HAP-1 (cell line): ENCODE data around the gene NDEL1.
"Not testable (repeated sequence)": the region's sequence is repeated elsewhere in the genome, so short reads cannot be mapped to it uniquely, and the experiment has no call there.

Source experiments
- DNase-seq, 2 experiments: peaks; one replicate each; pipeline ENCODE4 v3.0.0-alpha.2; 2016 to 2020; ENCODE audit warnings: low spot score in 2 of 2
- H3K27me3 ChIP-seq: fragments of 250-450 bp; sonication (Bioruptor Pico); 2 replicates; pipeline ENCODE4 v1.5.1; 2020; ENCODE audit warnings: low read depth, mild to moderate bottlenecking, moderate library complexity
- H3K36me3 ChIP-seq: fragments of 250-450 bp; sonication (Bioruptor Pico); replicated peaks from 2 replicates; pipeline ENCODE4 v1.5.1; 2020; ENCODE audit warnings: mild to moderate bottlenecking
- H3K4me1 ChIP-seq: fragments of 250-450 bp; sonication (Bioruptor Pico); 2 replicates; pipeline ENCODE4 v1.5.1; 2020; ENCODE audit warnings: mild to moderate bottlenecking
- H3K4me3 ChIP-seq: fragments of 250-450 bp; sonication (Bioruptor Pico); 2 replicates; pipeline ENCODE4 v1.5.1; 2020; ENCODE audit warnings: mild to moderate bottlenecking, moderate library complexity
- H3K9me3 ChIP-seq: fragments of 250-450 bp; sonication (Bioruptor Pico); 2 replicates; pipeline ENCODE4 v1.5.1; 2020; ENCODE audit warnings: mild to moderate bottlenecking, moderate library complexity
- in situ Hi-C: fragments of 300-500 bp; cut with MboI; formaldehyde crosslinking; loops from 3 replicates; pipeline ENCODE4 v1.14.3; 2020; ENCODE audit warnings: low sequenced_read_pairs, inconsistent platforms, mixed read lengths

Gene NDEL1, protein sequence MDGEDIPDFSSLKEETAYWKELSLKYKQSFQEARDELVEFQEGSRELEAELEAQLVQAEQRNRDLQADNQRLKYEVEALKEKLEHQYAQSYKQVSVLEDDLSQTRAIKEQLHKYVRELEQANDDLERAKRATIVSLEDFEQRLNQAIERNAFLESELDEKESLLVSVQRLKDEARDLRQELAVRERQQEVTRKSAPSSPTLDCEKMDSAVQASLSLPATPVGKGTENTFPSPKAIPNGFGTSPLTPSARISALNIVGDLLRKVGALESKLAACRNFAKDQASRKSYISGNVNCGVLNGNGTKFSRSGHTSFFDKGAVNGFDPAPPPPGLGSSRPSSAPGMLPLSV

DNA sequence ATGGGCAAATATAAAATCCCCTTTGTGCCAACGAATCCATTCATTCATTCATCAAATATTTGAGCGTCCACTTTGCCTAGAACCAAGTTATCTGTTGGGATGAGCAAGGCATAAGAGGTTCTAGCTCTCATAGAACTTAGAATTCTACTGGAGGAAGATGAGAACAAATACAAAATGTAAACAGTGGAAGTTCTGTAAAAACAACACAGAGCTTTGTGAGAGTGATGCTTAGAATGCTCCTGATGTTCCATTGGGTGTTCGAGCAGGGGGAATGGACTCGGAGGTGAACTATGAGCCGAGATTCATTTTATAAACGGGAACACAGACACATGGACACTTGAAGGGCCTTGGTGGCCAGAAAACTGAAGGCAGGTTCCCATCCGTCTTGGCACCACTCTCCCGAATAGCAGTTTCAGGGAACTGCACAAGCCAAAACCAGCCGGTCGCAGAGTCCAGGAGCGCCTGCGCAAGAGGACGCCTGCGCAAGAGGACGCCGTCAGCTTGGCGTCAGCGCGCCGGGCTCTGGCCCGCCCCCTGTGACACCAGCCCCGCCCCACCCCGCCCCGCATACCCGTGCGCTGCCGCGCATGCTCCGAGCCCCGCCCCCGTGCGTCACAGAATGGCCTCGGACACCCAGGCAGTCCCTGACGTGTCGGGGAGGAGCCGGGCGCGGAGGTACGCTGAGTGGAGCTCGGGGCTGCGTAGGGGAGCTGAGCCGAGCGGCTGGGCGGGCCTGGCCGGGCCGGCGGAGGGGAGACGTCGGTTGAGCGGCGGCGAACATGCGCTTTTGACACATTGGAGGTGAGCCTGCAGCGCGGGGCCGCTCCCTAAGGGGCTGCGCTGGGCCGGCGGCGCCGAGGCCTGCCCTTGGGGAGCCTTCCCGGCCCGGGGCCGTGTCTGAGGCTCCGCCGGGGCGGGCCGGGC lies at the start of gene NDEL1:
Gene NDEL1, plus strand, starts transcription at position 640 of the 924 bp plus-strand sequence. CDS start 8,388 bp downstream, outside the sequence.
- Histone ChIP-seq H3K36me3 (no peaks in the 10 kb centered on the region; the same call in 1 of the 2 replicates), H3K4me1 (peaks cover 6% of the 10 kb centered on the region), H3K27me3 (no peaks in the 10 kb centered on the region), H3K4me3 (peak within 1 kb of the TSS; percentile 84), H3K9me3 (no peaks in the 10 kb centered on the region)
- peak; percentile 94 to 100 for DNase-seq
- in situ Hi-C loops = no loop called here

DNA sequence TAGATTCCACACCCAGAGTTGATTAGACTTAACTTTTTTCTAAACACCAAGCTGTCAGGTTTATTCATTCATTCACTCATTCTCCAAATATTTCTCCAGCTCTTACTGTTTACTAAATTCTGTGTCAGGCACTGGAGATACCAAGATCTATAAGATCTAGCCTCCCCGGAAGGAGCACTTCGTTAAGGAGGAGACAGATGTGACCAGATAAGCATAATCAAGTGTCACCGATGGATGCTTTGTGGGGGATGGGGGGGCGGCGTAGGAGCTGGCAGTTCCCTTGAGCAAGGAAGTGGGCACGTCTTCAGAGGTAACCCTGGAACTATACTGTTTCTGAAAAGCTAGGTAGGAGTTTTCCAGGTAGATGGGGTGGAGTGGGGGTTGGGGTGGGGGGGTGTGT lies 48.8 kb upstream of the NDEL1 start:
- in situ Hi-C loops = loop anchor here (10.0 kb wide), 1 partner anchor 358 kb away; the partner anchor contains the start of gene CCDC42
- H3K4me1 ChIP-seq = peaks cover 6% of the 10 kb centered on the region
- no peak overlapping the region for H3K4me3 ChIP-seq
- no peaks in the 10 kb centered on the region; the same call in 1 of the 2 replicates for H3K27me3 ChIP-seq
- peaks cover 8% of the 10 kb centered on the region for H3K36me3 ChIP-seq
- no peak for DNase-seq
- H3K9me3 ChIP-seq = no peaks in the 10 kb centered on the region

DNA sequence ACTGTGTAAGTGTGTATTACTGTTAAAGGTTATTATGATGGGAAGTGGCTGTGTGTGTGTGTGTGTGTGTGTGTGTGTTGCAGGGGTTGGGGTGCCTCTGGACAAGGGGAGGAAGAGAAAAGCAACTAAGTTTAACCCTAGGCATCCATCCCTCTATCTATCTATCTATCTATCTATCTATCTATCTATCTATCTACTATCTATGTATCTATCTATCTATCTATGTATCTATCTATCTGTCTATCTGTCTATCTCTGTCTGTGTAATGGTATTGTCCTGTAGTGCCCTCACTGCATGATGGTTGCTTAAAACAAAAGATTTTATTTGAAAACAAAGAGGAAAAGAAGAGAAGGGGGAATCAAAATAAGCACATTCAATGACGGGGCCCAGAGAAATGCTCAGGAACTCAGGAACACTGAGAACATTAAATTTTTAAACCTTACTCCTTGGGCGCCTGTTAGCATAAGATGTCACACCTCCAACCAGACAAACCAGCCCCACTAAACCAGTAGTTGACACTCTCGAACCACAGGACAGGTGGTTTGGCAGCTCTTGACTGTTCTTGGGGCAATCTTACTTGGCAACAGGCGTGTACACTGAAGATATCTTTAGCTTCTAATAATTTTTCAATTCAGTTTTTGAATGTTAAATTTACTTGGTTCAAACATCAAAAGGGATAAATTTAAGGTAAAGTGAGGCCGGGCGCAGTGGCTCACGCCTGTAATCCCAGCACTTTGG lies 47.6 kb upstream of the NDEL1 start:
- in situ Hi-C loops = loop anchor here (10.0 kb wide), 1 partner anchor 357 kb away; the partner anchor contains the start of gene CCDC42
- Histone ChIP-seq H3K9me3 (no peaks in the 10 kb centered on the region), H3K4me3 (no peak overlapping the region), H3K27me3 (no peaks in the 10 kb centered on the region; the same call in 1 of the 2 replicates), H3K36me3 (no peaks in the 10 kb centered on the region), H3K4me1 (peaks cover 5% of the 10 kb centered on the region; the same call in 1 of the 2 replicates)
- no peak for DNase-seq

DNA sequence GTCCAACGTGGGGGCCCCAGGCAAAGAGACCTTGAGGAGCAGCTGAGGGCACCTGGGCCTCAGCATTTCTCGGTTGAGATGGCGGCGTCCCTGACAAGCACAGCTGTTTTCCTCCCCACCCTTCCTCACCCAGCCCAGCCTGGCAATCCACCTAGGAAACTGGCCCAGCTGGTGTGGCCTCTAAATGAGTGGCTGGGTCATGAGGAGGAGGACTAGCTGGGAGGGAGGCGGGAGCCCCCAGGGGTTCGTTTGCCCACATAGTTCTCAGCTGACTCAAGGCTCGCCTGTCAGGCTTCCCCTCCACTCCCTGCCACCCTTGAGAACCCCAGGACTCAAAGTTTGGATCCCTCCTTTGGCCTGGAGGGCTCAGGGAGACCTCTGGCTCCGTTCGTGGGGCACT lies 44.0 kb upstream of the NDEL1 start:
- H3K4me1 ChIP-seq = no peaks in the 10 kb centered on the region
- H3K36me3 ChIP-seq = no peaks in the 10 kb centered on the region
- no peaks in the 10 kb centered on the region for H3K9me3 ChIP-seq
- in situ Hi-C loops = no loop called here
- DNase-seq = no peak
- peaks cover 16% of the 10 kb centered on the region for H3K27me3 ChIP-seq
- no peak overlapping the region for H3K4me3 ChIP-seq

DNA sequence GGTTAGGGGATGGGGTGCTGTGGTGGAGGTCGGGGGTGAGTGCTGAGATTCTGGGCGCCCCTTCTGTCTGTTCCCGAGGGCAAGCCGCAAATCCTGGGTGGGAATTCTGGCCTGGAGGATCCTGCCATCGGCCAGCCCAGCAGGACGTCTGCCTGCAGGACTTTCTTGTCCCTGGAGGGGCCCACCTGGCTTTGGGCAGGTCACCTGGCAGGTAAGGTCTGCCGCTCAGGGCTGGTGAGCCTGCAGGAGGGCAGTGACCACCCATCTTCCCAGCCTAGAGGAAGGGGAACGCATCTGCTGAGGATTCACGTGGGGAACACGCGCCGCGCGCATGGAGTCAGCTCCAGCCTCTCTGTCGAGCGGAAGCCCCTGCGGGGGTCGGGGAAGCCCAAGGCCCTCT lies 43.4 kb upstream of the NDEL1 start:
- Histone ChIP-seq H3K9me3 (no peaks in the 10 kb centered on the region), H3K4me1 (no peaks in the 10 kb centered on the region), H3K36me3 (no peaks in the 10 kb centered on the region), H3K4me3 (no peak overlapping the region), H3K27me3 (peaks cover 17% of the 10 kb centered on the region)
- DNase-seq = no peak
- in situ Hi-C loops = no loop called here

DNA sequence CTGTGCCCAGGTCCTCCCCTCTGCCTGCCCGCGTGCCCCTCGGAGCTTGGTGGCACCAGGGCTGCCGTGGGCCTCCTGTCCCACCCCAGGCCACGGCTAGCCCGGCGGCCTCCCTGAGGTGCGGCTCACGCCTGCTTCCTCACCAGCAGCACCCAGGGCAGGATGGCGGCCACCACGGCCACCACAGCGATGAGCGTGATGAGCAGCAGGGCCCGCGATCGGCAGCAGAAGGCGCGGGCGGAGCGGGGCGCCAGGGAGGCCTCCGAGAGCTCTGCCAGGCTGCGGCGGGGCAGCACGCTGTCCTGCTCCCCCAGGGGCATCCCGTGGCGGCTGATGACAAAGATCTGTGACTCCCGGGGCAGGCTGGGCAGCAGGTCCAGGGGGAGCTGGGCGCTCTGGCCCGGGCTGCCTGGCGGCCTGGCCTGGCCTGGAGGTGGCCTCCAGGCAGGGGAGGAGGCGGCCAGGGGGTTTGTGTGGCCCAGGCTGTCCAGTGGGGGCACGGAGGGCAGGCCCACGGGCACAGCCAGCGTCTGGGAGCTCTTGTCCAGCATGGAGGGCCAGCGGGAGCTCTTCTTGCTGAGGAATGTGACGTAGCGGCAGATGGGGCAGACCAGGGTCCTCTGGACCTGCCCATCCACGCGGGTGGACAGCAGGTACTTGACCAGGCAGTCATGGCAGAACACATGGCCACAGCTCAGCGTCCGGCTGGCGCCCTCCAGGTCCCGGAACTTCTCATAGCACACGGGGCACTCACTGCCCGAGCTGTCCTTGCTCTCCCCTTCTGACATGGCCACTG lies 42.8 kb upstream of the NDEL1 start:
- in situ Hi-C loops = no loop called here
- Histone ChIP-seq H3K4me1 (no peaks in the 10 kb centered on the region), H3K27me3 (peaks cover 23% of the 10 kb centered on the region), H3K4me3 (no peak overlapping the region), H3K9me3 (no peaks in the 10 kb centered on the region), H3K36me3 (no peaks in the 10 kb centered on the region)
- DNase-seq = no peak

DNA sequence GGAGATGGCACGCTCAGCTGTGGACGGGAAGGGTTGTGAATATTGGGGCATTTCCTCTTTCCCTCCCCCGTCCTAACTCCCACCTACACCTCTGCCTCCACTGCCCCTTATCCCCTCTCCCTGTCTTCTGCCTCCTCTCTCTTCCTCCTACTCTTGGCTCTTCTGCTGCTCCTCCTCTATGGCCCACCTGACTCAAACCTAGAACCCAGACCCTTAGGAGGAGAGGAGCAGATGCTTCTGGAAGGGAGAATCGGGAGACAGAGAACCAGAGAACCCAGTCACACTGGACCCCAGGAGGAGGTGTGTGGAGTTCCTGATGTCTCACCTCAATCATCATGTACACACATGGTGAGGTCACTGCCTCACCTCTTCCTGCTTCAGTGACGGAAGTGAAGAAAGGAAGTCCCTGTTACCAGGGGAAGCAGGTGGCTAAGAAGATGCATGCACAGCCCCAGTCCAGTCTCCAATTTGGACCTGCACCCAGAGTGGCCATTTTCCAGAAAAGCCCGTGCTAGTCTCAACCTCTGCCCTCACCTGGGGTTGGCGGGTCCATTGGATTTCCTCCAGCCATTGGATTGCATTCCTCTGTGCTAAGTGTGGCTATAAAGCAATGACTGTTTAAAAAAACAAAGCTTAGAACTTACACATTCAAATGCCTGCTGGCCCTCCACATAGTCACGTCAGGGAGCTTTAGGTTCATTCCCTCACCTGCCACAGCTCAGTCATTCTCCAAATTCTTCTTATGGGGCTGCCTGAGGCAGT lies 42.0 kb upstream of the NDEL1 start:
- Histone ChIP-seq H3K4me1 (no peaks in the 10 kb centered on the region), H3K27me3 (peaks cover 30% of the 10 kb centered on the region), H3K36me3 (no peaks in the 10 kb centered on the region), H3K9me3 (no peaks in the 10 kb centered on the region), H3K4me3 (no peak overlapping the region)
- in situ Hi-C loops = no loop called here
- no peak for DNase-seq

DNA sequence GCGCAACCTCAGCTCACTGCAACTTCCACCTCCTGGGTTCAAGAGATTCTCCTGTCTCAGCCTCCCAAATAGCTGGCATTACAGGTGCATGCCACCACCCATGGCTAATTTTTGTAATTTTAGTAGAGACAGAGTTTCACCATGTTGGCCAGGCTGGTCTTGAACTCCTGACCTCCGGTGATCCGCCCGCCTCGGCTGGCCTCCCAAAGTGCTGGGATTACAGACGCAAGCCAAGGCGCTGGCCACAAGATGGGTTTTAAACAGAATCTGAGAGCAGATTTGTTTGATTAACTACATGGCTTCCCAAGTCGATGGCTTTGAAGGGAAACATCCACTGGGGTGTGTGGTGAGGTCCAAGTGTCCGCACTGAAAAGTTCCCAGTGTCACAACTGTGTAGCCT lies 41.2 kb upstream of the NDEL1 start:
- H3K36me3 ChIP-seq, DNase-seq, H3K9me3 ChIP-seq, in situ Hi-C loops, H3K4me1 ChIP-seq, H3K4me3 ChIP-seq: not testable (repeated sequence)
- peaks cover 35% of the 10 kb centered on the region for H3K27me3 ChIP-seq

DNA sequence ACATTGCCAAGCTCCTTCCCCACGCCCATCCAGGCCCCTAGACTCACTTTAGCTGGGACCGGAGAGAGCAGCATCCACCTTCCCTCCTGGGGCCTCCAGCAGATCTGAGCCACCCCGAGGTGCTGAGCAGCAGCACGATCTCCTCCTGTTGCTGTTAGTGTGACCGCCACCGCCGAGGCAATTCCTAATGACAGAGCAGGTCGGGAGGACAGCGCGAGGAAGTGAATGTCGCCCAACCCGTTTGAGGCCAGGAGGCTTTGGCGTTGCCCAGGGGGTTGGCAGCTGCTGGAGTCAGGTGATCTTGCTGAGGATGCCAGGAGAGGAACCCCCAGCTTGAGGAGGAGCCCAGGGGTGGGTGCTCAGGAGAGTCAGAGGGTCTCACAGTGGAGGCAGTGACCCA lies 38.0 kb upstream of the NDEL1 start, which contains the start of gene RNF222:
Gene RNF222, minus strand, starts transcription at position 192 of the 400 bp plus-strand sequence. CDS start 4,366 bp downstream, outside the sequence.
- H3K9me3 ChIP-seq = no peaks in the 10 kb centered on the region
- H3K27me3 ChIP-seq = peaks cover 44% of the 10 kb centered on the region
- DNase-seq = no peak
- in situ Hi-C loops = no loop called here
- H3K36me3 ChIP-seq = no peaks in the 10 kb centered on the region
- no peak within 1 kb of the TSS for H3K4me3 ChIP-seq
- H3K4me1 ChIP-seq = no peaks in the 10 kb centered on the region; the same call in 1 of the 2 replicates

DNA sequence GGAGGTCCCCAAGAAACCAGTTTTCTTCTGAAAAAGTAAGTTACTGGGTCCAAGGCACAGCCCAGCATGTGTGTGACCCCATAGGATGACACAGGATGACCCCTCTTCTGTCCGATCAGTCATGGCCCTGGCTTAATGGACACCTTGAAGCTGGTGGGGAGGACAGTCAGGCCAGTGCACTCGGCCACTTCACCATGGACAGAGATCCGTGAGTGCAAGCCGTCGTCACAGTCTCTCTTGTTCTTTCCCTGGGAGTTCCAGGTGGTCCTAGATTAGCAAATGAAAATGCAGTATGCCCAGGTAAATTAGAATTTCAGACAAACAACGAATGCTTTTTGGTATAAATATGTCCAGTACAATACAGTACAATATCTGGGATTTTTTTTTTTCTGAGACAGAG lies 36.7 kb upstream of the NDEL1 start:
- Histone ChIP-seq H3K27me3 (peaks cover 40% of the 10 kb centered on the region), H3K9me3 (no peaks in the 10 kb centered on the region), H3K4me3 (no peak overlapping the region), H3K4me1 (no peaks in the 10 kb centered on the region; the same call in 1 of the 2 replicates), H3K36me3 (no peaks in the 10 kb centered on the region)
- in situ Hi-C loops = no loop called here
- no peak for DNase-seq

DNA sequence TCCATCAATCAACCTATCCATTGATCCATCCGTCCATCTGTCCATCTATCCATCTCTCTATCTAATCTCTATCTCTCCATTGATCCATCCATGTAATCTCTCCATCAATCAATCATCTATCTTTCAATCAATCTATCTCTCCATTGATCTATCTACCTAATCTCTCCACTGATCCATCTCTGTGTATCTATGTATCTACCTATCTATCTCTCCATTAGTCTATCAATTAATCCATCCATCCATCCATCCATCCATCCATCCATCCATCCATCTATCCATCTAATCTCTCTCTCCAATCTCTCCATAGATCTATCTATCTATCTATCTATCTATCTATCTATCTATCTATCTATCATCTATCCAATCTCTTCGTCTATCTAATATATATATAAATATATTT lies 34.6 kb upstream of the NDEL1 start:
- in situ Hi-C loops = no loop called here
- H3K4me1 ChIP-seq = no peaks in the 10 kb centered on the region; the same call in 1 of the 2 replicates

DNA sequence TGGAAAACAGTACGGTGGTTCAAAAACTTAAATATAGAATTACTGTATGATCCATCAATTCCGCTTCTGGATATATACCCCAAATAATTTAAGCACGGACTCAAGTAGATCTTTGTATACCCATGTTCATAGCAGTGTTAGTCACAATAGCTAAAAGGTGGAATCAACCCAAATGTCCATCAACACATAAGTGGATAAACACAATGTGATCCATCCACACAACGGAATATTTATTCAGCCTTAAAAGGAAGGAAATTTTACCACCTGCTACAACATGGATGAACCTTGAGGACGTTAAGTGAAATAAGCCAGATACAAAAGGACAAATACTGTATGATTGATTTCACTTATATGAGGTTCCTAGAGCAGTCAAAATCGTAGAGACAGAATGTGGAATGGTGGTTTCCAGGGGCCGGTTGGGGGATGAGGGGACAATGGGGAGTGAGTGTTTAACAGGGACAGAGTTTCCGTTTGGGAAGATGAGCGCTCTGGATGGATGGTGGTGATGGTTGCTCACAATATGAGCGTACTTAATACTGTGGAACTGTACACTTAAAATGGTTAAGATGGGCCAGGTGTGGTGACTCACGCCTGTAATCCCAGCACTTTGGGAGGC lies 32.7 kb upstream of the NDEL1 start:
- no peak for DNase-seq
- H3K27me3 ChIP-seq = peaks cover 20% of the 10 kb centered on the region
- no peaks in the 10 kb centered on the region; the same call in 1 of the 2 replicates for H3K4me1 ChIP-seq
- no peak overlapping the region for H3K4me3 ChIP-seq
- in situ Hi-C loops = no loop called here
- no peaks in the 10 kb centered on the region for H3K9me3 ChIP-seq
- no peaks in the 10 kb centered on the region for H3K36me3 ChIP-seq

More for the DNA sequence above, 34.6 kb upstream of the NDEL1 start:
- H3K27me3 ChIP-seq = peaks cover 31% of the 10 kb centered on the region
- H3K36me3 ChIP-seq = no peaks in the 10 kb centered on the region
- DNase-seq = no peak
- no peak overlapping the region for H3K4me3 ChIP-seq
- H3K9me3 ChIP-seq = no peaks in the 10 kb centered on the region
